ENCODE data around the gene RYR3.

The RYR3 gene

DNA sequence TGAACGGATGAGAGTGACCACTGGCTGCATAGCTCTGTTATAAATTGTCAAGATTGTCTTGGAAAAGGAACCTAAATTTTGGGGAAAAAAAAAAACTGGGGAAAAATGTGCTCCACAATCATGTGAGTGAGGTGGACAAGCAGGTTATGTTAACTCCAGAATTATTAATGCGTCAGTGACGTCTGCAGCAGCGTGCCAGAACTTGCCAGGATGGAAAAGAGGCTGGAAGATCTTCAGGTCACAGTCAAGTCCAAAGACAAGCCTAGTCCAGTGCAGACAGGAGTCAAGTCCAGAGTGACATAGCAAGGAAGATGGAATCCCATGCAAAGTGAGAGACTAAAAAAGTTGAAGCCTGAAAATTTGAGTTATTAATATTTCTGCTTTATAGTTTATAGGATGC, 140.6 kb downstream of the RYR3 start:
- no peak for DNase-seq (ENCODE audit: low read depth)

DNA sequence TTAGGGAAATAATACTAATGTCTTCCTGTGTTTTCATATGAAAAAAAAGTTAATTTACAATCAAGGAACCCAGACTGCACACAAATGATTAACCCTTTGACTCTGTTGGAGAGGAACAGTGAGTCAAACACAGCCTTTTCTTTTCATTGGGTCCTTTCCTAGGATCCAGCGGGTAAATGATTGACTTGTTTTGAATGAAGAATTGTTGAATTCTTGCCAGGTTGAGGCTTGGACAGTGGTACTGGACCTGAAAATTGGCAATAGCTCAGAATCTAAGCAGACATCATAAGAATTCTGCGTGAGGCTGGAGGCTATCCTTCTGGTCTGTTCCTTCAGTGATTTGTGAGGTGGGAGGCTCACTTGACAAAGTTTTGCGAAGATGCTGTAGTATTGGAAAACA, 143.0 kb downstream of the RYR3 start:
- no peak for DNase-seq (ENCODE audit: low read depth)

DNA sequence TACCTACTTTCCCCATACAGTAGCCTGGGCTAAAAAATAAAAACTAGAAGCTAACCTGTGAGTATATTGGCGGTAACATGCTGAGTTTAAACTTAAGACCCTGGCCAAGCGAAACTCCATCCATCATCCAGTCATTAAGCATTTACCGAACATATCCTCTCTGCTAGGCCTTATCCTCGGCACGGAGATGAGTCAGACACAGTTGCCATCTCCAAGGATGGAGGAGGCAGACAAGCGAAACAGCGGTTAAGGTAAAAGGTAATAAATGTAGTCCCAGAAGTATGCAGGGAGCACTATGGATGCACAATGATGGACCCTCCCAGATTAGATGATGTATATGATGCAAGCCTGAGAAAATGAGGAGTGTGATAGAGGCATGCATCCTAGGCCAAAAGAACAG, 143.6 kb downstream of the RYR3 start:
- no peak for DNase-seq (ENCODE audit: low read depth)

DNA sequence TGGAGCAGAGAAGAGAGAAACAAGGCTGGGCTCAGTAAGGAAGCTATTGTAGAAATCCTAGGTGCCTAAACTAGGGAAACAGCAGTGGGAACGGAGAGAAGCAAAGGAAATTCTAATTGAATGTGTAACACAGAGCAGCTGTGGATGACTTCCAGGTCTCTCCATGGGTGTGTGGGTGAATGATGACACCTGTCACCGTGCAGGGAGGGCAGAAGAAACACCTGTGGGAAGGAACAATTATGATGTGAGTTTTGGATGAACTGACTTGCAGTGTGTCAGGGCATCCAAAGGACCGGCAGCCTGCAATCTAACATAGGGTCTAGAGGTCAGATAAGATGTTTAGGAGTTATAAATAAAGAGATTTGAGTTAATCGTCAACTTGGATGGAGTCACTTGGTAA, 144.2 kb downstream of the RYR3 start:
- DNase-seq (ENCODE audit: low read depth) = no peak

DNA sequence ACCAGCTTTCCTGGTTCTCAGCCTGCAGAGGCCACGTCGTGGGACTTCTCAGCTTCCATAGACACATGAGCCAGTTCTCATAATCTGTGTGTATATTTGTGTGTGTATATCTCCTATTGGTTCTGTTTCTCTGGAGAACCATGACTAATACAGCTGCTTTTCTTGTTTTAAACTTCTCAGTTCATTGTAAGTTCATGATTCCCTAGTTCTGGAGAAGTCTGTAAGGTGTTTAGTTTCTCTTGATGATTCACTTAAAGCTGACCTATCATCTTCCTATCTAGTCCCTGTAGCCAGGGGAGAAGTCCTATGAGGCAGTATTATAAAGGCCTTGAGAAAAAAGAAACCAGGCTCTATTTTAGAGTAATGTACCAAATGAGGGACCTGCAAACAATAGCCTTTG, 147.7 kb downstream of the RYR3 start:
- no peak for DNase-seq (ENCODE audit: low read depth)

DNA sequence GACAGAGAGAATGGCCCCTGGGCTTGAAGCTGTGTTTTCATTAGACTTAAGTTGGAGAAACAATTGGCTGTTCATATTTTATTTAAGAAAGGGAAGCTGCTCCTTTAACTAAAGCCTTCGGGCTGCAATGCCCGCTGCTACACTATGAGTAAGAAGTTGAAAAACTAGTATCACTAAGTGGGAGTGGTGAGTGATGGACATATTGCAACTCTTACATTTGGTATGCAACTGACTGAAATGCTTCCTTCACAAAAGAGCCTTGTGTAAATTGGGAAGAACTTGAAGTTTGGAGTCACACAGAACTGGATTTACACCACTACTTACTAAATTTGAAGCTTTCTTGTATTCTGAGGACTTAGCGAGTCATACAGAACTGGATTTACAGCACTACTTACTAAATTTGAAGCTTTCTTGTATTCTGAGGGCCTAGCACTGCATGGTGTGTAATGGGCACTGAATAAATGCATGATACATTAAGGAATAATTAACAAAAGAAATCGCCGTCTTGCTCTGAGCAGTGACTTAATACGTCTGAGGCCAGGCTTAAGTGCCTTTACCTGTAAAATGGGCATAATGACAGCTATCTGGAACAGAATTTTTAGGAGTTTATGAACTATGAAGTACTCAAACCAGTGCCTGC, 149.5 kb downstream of the RYR3 start:
- no peak for DNase-seq (ENCODE audit: low read depth)

DNA sequence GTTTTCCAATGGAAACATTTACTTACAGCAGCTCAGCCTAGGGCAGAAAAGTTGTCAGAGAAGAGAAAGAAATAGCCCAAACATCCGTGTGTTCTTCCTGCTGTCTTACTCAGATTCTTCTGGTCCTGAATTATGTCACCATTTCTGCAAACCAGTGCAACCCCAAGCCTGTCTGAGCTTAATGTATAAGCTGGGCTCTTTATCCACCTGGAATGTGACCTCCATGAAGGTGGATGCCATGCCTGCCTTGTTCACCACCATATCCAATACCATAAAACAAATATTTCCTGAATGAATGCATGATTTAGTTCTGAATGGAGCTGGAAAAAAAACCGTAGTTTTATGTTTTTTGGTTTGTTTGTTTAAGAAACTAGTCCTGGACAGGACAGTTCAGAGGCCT, 150.9 kb downstream of the RYR3 start:
- no peak for DNase-seq (ENCODE audit: low read depth)

DNA sequence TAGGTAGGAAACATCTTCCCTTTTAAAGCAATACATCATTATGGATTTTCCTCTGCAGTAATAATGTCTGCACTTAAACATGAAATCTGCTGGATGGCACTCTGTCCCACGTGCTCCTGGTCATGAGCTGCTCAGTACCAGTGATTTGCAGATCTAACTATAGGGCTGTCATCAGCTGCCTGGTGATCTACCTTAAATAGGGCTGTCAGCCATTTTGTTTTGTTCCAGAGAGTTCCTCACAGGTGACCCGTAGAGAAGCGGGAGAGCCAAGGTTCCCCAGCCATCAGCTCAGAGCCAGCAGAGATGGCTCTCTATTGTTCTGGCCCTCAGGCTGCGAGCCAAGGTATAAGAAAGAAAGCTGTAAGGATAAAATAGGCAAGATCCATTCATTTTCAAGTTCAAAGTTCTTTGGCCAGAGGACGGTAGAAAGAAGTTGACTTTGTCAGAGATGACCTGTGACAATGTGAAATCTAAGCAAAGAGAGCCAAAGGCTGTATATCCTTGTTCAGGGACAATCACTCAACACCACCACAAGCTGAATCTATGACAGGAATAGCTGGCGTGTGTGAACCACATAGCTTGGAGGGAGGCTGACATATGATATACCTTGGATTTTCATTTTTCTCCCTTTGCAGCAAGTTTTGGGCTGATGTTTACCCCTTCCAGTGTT, 156.5 kb downstream of the RYR3 start:
- DNase-seq (ENCODE audit: low read depth) = no peak

DNA sequence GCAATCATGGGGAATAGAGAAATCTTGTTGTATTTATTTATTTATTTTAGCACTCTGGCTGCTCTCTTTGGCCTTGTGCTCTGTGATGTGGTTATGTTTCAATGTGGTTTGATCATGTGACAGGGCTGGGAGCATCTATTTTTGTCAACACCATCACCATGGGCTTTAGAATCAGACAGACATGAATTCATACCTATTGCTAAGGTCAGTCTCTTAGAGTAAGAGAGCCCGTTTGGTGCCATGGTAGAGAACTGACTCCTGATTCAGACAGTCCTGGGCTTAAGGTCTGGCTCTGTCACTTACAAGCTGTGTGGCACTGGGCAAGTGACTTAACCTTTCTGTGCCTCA, 157.0 kb downstream of the RYR3 start:
- no peak for DNase-seq (ENCODE audit: low read depth)

DNA sequence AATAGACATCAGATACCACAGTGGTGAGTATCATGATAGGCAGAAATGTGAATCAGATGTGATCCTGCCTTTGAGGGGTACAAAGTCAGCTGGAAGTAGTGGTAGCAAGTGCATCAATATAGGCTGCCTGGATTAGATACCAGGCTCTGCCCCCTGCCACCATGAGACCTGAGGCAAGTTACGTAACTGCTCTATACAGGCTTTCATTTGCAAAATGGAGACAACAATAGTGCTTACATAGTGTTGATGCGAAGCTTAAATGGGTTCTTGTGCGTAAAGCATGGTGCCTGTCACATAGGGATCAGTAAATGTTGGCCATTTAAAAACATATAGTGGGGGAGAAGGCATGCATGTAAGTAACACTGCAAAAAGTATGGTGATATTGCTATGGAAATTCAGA, 158.0 kb downstream of the RYR3 start:
- DNase-seq (ENCODE audit: low read depth) = no peak

DNA sequence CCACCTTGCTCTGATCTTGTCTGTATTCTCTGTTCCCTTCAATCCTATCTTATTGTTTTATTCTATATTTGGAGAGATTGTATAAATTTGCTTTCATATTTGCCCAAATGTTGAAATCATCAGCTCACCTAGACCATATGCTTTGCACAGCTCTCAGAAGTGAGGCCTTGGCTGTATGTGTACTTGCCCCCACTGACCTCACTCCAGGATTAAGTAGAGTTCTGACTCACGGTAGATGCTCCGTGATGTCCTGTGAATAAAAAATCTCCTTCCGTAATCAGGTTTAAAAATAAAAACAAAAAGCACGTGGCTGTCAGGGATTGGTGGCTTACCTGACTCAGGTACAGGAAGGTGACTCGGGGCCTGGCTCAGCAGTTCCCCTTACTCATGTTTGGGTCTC, 162.2 kb downstream of the RYR3 start:
- DNase-seq (ENCODE audit: low read depth) = no peak

DNA sequence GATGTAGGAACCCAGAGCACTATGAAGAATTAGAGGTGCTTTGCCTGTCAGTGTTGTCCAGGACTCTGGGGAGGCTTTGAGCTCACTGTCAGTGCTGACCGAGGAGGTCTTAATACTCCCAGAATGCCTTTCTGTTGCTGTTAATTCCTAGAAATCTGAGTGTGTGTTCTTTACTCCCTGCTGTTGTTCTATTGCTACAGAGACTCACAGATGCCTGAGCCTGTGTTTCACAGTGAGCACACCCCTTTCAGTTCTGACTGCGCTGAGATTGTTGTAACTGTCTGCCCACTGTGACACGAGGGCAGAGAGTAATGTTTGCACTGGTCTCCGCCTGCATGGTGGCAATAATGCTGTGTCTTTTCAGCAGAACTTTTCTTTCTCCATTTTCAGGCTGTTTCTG, 162.9 kb downstream of the RYR3 start:
- DNase-seq (ENCODE audit: low read depth) = no peak

DNA sequence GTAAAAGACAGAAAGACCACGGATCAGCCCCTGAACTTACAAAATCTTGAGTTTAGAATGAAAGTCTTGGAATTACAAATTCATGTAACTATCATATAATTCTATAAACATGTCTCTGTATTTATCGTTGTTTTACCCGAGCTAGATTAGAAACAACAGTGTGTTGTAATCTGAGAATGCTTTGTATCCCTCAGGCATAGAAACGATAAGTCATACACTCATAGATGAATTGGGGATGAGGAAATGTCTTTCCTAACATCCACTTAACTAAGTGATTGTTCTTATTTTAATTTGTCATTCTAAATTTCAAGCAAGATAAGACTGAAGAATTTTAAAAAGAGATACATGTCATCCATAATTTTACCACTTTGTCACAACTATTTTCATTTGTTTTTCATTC, 165.3 kb downstream of the RYR3 start:
- DNase-seq (ENCODE audit: low read depth) = no peak

DNA sequence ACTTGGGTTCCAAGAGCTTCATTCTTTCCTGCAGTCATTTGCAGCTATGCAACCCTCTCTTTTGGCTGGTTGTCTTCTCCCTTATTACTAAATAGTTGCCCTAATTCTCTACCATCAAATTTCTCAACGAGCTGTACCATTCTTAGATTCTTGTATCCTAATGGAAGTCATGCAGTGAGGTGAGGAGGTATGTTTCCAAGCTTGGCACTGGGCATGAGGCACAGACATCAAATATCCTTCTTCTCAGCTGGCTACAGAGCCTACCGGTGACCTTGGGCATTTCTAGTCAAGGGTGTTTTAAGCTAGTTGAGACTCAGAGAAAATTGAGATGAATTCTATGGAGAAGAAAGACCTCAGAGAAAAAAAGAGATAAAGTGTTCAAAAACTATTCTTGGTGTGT, 166.1 kb downstream of the RYR3 start:
- no peak for DNase-seq (ENCODE audit: low read depth)

DNA sequence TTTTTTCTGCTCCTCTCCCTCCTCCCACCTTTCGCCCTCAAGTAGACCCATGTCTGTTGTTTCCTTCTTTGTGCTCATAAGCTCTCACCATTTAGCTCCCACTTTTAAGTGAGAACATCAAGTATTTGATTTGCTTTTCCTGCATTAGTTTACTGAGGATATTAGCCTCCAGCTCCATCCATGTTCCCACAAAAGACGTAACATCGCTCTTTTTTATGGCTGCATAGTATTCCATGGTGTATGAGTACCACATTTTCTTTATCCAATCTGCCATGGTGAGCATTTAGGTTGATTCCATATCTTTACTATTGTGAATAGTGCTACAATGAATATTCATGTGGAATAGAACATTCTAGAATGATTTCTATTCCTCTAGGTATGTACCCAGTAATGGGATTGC, 178.6 kb downstream of the RYR3 start:
- DNase-seq (ENCODE audit: low read depth) = no peak

DNA sequence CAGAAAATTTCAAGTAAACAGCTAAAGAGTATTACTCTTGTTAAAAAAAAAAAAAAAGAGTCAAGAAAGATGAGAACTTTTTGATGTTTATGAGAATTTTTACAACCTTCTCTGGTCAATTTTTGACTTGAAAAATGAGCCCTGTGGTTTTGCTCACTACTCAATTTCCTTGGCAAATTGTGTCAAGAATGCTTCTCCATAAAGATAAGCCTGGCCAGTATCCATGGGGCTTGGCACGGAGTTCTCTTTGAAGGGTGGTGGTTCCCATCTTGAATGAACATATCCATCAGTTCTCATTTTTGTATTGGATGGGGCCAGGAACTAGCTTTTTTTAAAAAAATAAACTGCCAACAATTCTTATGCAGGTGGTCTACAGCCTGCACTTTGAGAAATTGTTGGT, 179.9 kb downstream of the RYR3 start:
- DNase-seq (ENCODE audit: low read depth) = no peak

DNA sequence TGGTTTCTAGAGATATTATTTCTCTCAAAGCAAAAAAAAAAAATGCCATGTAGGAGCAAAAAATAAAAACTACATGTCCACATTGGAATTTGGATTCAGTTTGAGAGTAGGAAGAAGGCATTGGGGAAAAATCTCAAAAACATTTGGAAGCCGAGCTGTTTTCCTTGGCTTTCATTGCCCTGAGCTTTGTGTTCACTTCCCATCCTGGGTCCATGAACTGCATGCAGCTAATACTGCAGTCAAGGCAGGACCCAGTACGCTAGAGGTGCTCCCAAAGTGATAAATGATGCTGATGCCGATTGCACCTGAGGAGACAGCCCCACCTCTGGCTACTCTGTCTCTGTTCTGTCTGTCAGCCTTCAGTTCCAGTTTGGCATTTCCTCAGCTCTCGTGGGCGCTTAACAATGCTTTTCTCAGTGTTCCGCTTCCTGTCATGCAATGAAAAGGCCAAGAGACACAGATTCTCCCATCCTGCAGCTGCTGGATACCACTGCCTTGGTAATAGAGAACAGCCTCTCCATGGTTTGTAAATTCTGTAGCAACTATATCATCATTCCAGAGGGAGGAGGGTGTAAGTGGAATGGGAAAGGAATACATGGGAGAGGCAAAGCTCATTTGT, 181.8 kb downstream of the RYR3 start:
- no peak for DNase-seq (ENCODE audit: low read depth)

DNA sequence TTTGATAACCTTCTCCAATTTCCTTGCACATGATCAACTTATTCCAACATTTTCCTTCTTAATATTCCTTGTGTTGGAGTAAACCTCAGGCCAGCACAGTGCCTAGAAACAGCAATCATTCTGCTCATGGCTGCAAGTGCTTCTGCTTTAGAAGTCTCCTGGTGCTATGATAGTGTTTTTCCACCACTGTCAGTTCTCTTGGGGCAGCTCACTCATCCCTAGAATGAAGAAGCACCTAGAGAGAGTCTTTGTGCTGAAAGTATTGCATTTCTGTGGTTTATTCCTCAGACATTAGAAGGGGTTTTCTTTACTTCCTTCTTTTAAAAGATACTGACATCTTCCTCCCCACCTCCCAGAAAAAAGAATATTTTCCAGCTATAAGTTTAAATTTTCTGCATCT, 183.5 kb downstream of the RYR3 start:
- DNase-seq (ENCODE audit: low read depth) = no peak

DNA sequence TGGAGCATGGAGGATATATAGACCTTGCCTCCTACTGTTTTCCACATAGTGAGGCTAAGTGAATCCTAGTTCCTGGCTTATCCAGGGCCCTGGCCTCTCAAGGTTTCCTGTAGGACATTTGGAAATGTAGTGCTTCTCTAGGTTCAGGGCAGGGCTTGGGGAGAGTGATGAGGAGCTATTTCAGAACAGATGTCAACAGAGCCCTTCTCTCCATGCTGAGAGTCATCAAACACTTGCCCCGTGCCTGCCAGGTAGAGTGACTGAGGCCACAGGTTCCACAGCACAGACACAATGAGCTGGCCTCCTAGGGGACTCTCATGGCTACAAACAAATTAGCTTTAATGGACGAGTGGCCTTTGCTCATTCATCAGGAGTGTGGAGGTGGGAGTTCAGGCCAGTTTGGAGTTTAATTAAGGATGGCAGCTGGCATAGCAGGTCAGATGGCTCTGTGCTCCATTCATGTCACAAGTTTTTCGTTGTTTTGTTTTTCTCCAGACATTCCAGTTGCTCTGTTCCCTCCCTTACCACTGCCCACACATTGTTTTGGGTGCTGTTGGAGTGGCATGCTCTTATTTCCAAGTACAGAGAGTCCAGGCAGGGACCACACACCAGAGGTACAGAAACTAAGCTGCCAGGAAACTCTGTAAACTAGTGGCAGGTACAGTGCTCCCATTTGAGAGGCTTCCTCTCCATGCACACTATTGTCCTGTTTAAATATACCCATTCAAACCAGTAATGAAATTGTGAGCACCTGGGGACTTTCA, 189.8 kb downstream of the RYR3 start:
- DNase-seq (ENCODE audit: low read depth) = no peak

DNA sequence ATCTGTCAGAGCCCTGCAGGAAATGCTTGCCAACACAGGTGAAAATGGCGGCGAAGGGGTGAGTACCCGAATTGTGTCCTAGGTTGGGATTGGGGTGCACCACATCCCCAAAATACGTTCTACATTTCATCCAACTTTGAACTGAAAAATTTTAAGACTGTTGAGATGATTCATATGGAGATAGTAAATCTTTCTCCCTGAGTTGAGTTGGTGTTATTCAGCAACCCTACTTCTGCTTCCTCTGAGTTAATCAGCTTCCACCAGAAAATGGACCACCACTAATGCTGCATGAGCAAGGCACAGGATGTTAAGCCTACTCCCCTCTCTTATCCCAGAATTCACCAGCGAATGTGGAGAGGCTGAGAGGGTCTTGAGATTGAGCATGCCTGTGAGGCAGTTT, 192.9 kb downstream of the RYR3 start:
- no peak for DNase-seq (ENCODE audit: low read depth)

DNA sequence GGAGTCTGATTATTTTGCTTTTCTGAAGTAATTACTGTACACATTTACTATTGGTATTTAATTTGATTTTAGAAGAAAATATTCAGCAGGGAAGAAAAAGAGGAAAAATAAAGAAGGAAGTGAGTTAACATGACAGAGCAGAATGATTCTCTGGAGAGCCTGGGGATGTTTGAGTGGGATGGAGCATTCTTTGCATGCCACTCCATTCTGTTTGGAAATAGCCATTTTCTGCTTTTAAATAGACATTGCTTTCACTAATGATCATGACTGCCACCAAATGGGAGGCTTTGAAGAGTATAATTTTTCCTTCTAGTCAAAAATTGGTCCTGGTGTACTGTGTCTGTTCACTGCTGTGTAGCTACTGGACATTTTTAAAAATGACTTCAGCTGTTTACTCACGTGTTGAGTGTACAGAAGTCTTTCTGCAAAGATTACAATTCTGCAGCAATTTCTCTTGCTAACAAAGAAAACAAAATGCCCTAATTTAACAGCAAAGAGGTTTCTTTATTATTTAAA, 196.1 kb downstream of the RYR3 start:
- no peak for DNase-seq (ENCODE audit: low read depth)

DNA sequence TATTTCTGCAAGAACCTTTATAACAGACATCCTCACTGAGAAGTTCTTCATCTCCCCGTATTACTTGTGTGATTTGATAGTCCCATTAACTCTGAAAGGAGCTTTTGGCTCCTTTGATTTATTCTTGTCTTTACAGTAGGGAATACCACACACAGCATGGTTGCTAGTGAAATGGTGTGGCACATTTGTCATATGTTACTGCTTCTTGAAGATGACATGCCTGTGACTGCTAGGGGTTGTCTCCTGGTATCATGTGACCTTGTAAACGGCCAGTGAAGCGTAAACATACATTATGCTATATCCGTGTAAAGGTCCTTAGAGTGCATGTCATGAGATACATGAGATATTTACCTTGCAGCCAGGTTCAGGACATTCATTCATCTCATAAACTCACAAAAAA, 197.9 kb downstream of the RYR3 start:
- DNase-seq (ENCODE audit: low read depth) = no peak

DNA sequence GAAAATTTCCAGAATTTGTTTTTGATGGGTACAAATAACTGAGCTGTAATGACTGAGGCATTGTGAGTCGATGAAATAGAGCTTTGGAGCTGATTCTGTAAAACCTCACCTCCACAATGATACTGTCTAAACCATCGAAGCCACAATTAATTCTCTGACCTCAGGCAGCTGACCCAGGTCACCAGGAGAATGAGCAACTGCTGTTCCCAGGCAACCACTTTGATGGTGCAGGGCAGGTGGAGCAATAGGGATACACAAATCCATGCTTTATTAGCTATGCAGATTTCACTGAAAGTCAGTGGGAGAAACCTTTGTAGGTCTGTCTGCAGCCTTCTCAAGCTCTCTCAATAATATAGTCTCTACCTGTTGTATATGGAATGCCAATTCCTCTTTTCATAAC, 204.4 kb downstream of the RYR3 start:
- DNase-seq (ENCODE audit: low read depth) = no peak

Measured in amniotic epithelial cell (primary cell).